Fibroblast of the aortic adventitia (primary cell): ENCODE measurements around the gene SLC26A9. TPM values are rescaled to one million over a fixed set of nuclear protein-coding genes. Genes with fewer than 3 reads are reported as not detected.

Experiments
- DNase-seq: peaks from one replicate; pipeline ENCODE4 v3.0.0-alpha.2; 2010; ENCODE audit warnings: low read depth
- H3K4me3 ChIP-seq: 2 replicates; pipeline ENCODE4 v1.5.1; 2011; ENCODE audit warnings: low read depth, mild to moderate bottlenecking, control low read depth, low read length, moderate library complexity
- CTCF ChIP-seq: IDR thresholded peaks from 2 replicates; pipeline ENCODE4 v1.5.1; 2011; ENCODE audit warnings: mild to moderate bottlenecking, low read length, control low read depth, inconsistent platforms; ENCODE audit not compliant: insufficient read depth
- total RNA-seq: library from RNA; depleted of rRNA; stranded (reverse); fragments of >200 nt; gene quantifications from 2 replicates; pipeline ENCODE4 v1.2.3, GENCODE V29; 2012; ENCODE audit warnings: low replicate concordance

SLC26A9 gene
- total RNA-seq, 1 donor: not detected

GRCh38 chr1:205974712-205975111 is 31.5 kb upstream of the SLC26A9 start:
- H3K4me3 ChIP-seq: no peak overlapping the region
- no peak for TF ChIP-seq CTCF
- DNase-seq: no peak

DNA sequence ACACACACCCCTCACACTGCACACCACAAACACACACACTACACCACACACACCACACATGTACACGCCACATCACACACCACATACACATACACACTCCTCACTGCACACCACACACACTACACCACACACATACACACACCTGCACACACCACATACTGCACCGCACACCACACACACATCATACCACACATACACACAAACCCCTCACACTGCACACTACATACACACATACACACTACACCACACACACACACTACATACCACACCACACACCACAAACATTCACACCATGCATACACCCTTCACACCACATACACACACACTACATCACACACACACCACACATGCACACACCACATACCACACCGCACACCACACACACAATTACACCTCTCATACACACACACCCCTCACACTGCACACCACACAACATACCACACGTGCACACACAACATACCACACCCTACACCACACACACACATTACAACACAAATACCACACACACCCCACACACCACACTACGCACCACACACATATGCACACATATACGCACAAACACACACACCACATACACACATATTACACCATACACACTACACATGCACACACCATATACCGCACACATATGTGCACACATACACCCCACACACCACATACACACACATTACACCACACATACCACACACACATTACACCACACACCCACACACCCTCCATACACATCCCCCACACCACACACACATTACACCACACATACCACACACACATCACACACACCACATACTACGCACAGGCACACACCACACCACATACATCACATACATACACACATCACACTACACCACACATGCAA is 30.3 kb upstream of the SLC26A9 start:
- no peak for TF ChIP-seq CTCF
- no peak overlapping the region for H3K4me3 ChIP-seq
- DNase-seq: no peak

DNA sequence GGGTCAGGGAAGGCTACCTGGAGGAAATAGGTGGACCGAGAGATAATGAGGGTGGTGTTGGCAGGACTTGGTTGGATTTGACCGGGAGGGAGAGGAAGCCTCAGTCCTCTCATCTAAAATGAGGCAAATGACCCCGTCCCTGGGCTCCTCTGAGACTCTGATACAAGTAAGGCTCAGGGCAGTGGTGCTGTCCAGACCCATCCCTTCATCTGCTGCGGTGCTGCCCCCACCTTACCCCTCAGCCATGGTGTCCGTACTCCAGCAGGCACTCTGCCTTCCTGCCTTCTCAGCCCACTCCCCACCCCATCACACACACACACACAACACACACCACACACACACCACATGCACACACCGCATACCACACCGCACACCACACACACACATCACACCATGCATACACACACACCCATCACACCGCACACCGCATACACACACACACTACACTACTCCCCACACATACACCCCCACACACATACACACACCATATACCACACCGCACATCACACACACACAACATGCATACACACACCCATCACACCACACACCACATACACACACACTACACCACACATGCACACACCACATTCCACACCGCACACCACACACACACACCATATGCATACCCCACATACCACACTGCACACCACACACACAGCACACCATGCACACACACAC is 29.4 kb upstream of the SLC26A9 start:
- no peak for DNase-seq
- no peak overlapping the region for H3K4me3 ChIP-seq
- no peak for TF ChIP-seq CTCF

GRCh38 chr1:205972081-205972480 is 28.8 kb upstream of the SLC26A9 start:
- H3K4me3 ChIP-seq: no peak overlapping the region
- no peak for DNase-seq
- no peak for TF ChIP-seq CTCF

GRCh38 chr1:205971082-205971481 is 27.8 kb upstream of the SLC26A9 start:
- no peak for TF ChIP-seq CTCF
- no peak for DNase-seq
- H3K4me3 ChIP-seq: no peak overlapping the region

GRCh38 chr1:205970486-205970885 is 27.2 kb upstream of the SLC26A9 start:
- no peak for TF ChIP-seq CTCF
- H3K4me3 ChIP-seq: no peak overlapping the region
- DNase-seq: no peak
